ENCODE results near the gene TBC1D32. TPM values are rescaled to one million over a fixed set of nuclear protein-coding genes. Genes with fewer than 3 reads are reported as not detected.
"Not testable (repeated sequence)": the region's sequence is repeated elsewhere in the genome, so short reads cannot be mapped to it uniquely, and the experiment has no call there.

TBC1D32 gene
- total RNA-seq, 1 donor from 2014 or later: 12.2 TPM

DNA sequence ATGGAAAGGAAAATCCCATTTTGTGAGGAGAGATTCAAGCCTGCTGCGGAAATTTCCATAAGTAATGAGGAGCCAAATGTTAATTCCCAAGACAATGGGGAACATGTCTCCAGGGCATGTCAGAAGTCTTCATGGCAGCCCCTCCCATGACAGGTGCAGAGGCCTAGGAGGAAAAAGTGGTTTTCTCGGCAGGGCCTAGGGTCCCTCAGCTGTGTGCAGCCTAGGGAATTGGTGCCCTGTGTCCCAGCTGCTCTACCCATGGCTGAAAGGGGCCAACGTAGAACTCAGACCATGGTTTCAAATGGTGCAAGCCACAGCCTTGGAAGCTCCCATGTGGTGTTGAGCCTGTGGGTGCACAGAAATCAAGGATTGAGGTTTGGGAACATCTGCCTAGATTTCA lies 269.9 kb downstream of the TBC1D32 start:
- TF ChIP-seq, protein P1, sequence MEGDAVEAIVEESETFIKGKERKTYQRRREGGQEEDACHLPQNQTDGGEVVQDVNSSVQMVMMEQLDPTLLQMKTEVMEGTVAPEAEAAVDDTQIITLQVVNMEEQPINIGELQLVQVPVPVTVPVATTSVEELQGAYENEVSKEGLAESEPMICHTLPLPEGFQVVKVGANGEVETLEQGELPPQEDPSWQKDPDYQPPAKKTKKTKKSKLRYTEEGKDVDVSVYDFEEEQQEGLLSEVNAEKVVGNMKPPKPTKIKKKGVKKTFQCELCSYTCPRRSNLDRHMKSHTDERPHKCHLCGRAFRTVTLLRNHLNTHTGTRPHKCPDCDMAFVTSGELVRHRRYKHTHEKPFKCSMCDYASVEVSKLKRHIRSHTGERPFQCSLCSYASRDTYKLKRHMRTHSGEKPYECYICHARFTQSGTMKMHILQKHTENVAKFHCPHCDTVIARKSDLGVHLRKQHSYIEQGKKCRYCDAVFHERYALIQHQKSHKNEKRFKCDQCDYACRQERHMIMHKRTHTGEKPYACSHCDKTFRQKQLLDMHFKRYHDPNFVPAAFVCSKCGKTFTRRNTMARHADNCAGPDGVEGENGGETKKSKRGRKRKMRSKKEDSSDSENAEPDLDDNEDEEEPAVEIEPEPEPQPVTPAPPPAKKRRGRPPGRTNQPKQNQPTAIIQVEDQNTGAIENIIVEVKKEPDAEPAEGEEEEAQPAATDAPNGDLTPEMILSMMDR (IDR thresholded peaks at IDR 0.05; ENCODE audit: unreplicated experiment): no peak
- Mint-ChIP-seq H3K36me3 (ENCODE audit: low read depth, unreplicated experiment) (peaks cover 15% of the 10 kb centered on the region), H3K9me3 (ENCODE audit: unreplicated experiment) (peaks cover 6% of the 10 kb centered on the region)

DNA sequence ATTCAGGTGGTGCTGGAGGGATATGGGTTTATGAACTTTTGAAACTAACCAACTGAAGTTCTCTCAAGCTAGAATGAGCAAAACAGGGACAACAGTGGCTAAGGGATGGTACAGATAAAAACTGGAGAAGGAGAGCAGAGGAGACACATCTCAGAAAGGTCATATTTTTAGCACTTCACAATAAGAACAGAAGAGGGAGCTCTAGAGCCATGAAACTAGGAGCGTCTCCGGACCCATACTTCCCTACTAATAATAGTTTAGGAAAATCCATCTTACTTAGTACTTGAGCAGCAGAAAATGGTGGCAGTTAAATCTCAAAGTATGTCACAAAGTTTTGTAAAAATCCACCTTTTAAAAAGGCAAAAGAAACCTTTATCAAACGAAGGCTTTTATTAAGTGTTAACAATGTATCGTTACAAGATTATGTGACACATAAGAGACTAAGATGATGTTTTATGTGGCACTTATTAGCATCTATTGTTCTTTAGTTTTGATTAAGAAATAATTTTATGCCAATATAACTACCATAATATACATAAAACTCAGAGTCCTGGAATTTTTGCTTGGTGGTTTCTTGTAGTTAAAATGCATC lies 278.6 kb downstream of the TBC1D32 start:
- H3K9me3 Mint-ChIP-seq (ENCODE audit: unreplicated experiment): no peaks in the 10 kb centered on the region
- DNase-seq (ENCODE audit: low spot score): peak; percentile 25
- no peaks in the 10 kb centered on the region for H3K4me1 Mint-ChIP-seq (ENCODE audit: unreplicated experiment)
- no peak overlapping the region for H3K27ac Mint-ChIP-seq (ENCODE audit: unreplicated experiment)
- H3K36me3 Mint-ChIP-seq (ENCODE audit: low read depth, unreplicated experiment): no peaks in the 10 kb centered on the region
- TF ChIP-seq, protein P1 (IDR thresholded peaks at IDR 0.05; ENCODE audit: unreplicated experiment): peak; percentile 74
- H3K4me3 Mint-ChIP-seq (ENCODE audit: unreplicated experiment): no peak overlapping the region
- no peaks in the 10 kb centered on the region for H3K27me3 Mint-ChIP-seq (ENCODE audit: unreplicated experiment)

More for the DNA sequence above, 269.9 kb downstream of the TBC1D32 start:
- DNase-seq (ENCODE audit: low spot score): no peak
- Mint-ChIP-seq H3K4me3 (ENCODE audit: unreplicated experiment) (no peak overlapping the region), H3K4me1 (ENCODE audit: unreplicated experiment) (no peaks in the 10 kb centered on the region), H3K27me3 (ENCODE audit: unreplicated experiment) (peaks cover 1% of the 10 kb centered on the region), H3K27ac (ENCODE audit: unreplicated experiment) (no peak overlapping the region)

DNA sequence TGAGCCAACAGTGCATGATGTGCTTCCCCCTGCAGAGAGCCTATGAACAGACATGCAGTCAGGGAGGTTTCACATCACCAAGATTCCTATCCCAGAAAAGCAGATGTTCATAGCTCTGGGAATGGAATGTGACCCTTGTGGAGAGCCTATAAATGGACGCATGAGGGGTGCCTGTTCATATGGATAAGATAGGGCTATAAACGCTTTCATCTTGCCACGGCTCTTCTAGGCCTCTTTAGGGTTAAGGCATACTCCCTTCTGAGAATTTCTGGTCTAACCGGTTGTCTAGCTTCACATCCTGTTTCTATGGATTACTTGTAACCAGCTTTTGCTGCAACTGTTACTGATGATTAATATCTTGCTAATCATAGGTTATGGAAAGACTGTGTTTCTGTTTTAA lies 285.7 kb downstream of the TBC1D32 start:
- not testable (repeated sequence) for H3K4me1 Mint-ChIP-seq (ENCODE audit: unreplicated experiment)

DNA sequence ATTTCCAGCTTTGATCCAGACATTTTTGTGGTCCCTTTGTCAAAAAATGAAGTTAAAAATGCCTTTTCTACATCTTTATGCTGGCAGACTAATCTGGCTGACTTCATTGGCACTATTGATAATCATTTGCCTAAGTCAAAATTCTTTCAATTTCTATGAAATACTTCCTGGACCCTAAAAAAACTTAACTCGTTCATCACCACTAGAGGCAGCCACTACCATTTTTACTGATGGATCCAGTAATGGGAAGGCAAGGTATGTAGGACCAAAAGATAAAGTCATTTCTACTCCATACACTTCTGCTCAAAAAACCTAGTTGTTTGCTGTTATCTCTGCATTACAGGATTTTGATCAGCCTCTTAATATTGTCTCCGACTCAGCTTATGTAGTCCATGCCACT lies 289.4 kb downstream of the TBC1D32 start:
- H3K9me3 Mint-ChIP-seq (ENCODE audit: unreplicated experiment); H3K27ac Mint-ChIP-seq (ENCODE audit: unreplicated experiment): not testable (repeated sequence)

More for the DNA sequence above, 285.7 kb downstream of the TBC1D32 start:
- H3K36me3 Mint-ChIP-seq (ENCODE audit: low read depth, unreplicated experiment); DNase-seq (ENCODE audit: low spot score); H3K4me3 Mint-ChIP-seq (ENCODE audit: unreplicated experiment); H3K27ac Mint-ChIP-seq (ENCODE audit: unreplicated experiment); H3K9me3 Mint-ChIP-seq (ENCODE audit: unreplicated experiment); H3K27me3 Mint-ChIP-seq (ENCODE audit: unreplicated experiment): not testable (repeated sequence)

DNA sequence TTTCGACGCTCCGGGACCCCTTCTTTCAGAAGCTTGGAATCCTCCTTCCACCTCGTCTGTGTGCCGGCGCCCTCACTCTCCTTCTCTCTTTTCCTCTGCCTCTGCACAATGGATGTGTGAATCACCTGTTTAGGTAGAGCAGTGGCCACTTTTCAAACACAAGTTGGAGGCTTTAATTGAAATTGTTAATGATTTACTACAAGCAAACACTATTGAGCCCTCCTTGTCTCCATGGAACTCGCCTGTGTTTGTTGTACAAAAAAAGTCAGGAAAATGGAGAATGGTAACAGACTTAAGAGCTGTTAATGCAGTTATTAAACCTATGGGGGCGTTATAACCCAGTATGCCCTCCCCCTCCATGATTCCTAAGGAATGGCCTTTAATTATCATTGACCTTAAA lies 290.6 kb downstream of the TBC1D32 start:
- H3K9me3 Mint-ChIP-seq (ENCODE audit: unreplicated experiment); H3K4me3 Mint-ChIP-seq (ENCODE audit: unreplicated experiment); H3K27ac Mint-ChIP-seq (ENCODE audit: unreplicated experiment); H3K4me1 Mint-ChIP-seq (ENCODE audit: unreplicated experiment); DNase-seq (ENCODE audit: low spot score); H3K27me3 Mint-ChIP-seq (ENCODE audit: unreplicated experiment); H3K36me3 Mint-ChIP-seq (ENCODE audit: low read depth, unreplicated experiment): not testable (repeated sequence)

More for the DNA sequence above, 289.4 kb downstream of the TBC1D32 start:
- not testable (repeated sequence) for H3K36me3 Mint-ChIP-seq (ENCODE audit: low read depth, unreplicated experiment); H3K4me1 Mint-ChIP-seq (ENCODE audit: unreplicated experiment); H3K4me3 Mint-ChIP-seq (ENCODE audit: unreplicated experiment); H3K27me3 Mint-ChIP-seq (ENCODE audit: unreplicated experiment); DNase-seq (ENCODE audit: low spot score)

DNA sequence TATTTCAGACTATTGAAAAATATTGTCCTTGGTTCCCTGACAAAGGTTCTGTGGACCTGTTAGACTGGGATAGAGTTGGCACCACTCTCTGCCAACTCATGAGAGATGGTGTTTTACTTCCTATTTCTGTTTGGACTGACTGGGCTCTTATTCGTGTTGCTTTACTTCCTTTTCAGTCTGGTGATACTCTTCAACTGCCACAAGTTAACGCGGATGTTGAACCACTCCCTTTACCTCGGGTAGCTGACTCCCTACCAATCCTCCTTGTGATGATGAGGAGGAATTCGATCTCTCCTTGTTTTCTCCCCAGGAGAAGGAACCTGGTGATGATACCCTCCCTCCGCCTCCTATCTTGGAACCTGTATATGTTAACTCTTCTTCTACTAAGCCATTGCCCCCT lies 291.1 kb downstream of the TBC1D32 start:
- H3K27me3 Mint-ChIP-seq (ENCODE audit: unreplicated experiment); H3K9me3 Mint-ChIP-seq (ENCODE audit: unreplicated experiment); DNase-seq (ENCODE audit: low spot score); H3K4me1 Mint-ChIP-seq (ENCODE audit: unreplicated experiment); H3K4me3 Mint-ChIP-seq (ENCODE audit: unreplicated experiment); H3K27ac Mint-ChIP-seq (ENCODE audit: unreplicated experiment); H3K36me3 Mint-ChIP-seq (ENCODE audit: low read depth, unreplicated experiment): not testable (repeated sequence)

DNA sequence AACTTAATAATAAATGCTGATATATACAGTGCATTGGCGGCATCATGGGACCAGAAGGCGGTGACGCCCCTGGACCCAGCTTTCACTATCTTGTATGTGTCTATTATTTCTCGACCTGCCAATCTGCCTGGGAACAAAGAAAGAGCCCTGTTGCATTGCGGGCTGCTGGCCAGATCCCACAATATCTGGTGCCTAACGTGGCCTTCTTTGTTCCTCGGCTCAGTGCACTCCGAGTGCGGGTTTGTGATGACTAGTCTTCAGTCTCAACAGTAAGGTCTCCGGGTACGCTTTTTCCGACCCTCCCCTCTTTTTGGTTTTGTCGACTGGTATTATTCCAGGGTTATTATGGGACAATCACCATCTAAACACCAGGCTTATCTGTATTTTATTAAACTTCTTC lies 291.5 kb downstream of the TBC1D32 start:
- Mint-ChIP-seq H3K27ac (ENCODE audit: unreplicated experiment) (no peak overlapping the region), H3K36me3 (ENCODE audit: low read depth, unreplicated experiment) (no peaks in the 10 kb centered on the region), H3K27me3 (ENCODE audit: unreplicated experiment) (peaks cover 1% of the 10 kb centered on the region), H3K4me3 (ENCODE audit: unreplicated experiment) (no peak overlapping the region), H3K9me3 (ENCODE audit: unreplicated experiment) (no peaks in the 10 kb centered on the region), H3K4me1 (ENCODE audit: unreplicated experiment) (no peaks in the 10 kb centered on the region)
- TF ChIP-seq, protein P1 (IDR thresholded peaks at IDR 0.05; ENCODE audit: unreplicated experiment): no peak
- no peak for DNase-seq (ENCODE audit: low spot score)

Measured in endothelial cell (in vitro differentiated cells).